NCI-H2196 treated with DMSO at 0.1 percent for 48 hours (cell line): Measurements from ENCODE around the gene UBXN7.
"Not testable (repeated sequence)": the region's sequence is repeated elsewhere in the genome, so short reads cannot be mapped to it uniquely, and the experiment has no call there.

ENCODE experiments used
- DNase-seq: peaks from one replicate; lab custom pipeline; 2025; ENCODE audit not compliant: unreplicated experiment; lab: John Stamatoyannopoulos, UW

Gene UBXN7, protein sequence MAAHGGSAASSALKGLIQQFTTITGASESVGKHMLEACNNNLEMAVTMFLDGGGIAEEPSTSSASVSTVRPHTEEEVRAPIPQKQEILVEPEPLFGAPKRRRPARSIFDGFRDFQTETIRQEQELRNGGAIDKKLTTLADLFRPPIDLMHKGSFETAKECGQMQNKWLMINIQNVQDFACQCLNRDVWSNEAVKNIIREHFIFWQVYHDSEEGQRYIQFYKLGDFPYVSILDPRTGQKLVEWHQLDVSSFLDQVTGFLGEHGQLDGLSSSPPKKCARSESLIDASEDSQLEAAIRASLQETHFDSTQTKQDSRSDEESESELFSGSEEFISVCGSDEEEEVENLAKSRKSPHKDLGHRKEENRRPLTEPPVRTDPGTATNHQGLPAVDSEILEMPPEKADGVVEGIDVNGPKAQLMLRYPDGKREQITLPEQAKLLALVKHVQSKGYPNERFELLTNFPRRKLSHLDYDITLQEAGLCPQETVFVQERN

DNA sequence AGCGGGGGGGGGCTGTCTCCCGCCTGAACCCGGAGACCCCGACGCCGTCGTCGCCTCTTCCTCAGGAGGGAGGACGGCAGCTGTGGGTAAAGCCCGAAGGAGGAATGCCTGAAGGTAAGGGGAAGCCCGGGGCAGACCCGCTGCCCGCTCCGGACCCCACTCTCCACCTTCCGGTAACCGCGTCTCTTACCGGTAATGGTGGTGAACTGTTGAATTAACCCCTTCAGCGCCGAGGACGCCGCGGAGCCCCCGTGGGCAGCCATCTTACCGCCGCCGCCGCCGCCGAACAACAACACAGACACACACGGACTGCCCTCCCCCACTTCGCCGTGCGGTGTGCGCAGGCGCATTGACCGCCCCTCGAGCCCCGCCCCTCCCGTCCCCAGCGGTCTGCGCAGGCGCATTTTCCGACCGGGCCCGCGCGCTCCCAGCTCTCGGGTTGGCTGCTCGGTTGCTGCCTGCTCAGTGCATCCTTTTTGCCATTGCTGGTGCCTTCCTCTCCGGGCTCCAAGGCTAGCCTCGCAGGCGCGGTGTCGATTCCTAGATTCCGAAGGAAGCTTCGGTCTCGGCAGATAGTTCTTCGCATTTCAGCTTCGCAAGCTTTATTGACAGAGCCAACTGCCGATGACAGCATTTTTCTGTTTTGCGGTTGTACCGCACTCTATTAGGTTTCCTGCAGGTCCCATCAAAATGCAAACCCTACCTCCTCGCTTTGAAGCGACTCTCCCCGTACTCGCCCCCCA lies at the start of gene UBXN7:
TSS of gene UBXN7 (minus strand) at position 291 of the 743 bp plus-strand sequence. CDS start at position 263, 28 bp downstream.
- DNase-seq: peak; percentile 99

GRCh38 chr3:196477678-196478077 lies 45.5 kb upstream of the UBXN7 start:
- no peak for DNase-seq

DNA sequence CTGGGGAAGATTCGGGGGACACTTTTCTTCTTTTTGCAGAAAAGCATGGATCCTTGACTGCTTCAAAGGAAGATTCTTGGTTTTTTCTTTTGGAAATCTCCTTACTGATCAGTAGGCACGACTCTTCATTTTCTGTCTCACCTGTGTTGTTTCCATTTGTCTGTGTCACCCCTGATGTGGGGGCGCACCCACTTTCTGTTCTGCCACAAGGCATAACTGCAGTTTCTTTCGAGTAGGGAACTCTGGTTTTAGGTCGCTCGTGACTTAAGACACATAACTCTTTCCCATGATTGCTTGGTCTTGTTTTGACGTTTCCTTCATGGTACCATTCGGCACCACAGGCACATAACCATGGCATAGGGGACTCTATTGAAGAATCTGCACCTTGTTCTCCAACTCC lies 40.1 kb upstream of the UBXN7 start:
- DNase-seq: no peak

DNA sequence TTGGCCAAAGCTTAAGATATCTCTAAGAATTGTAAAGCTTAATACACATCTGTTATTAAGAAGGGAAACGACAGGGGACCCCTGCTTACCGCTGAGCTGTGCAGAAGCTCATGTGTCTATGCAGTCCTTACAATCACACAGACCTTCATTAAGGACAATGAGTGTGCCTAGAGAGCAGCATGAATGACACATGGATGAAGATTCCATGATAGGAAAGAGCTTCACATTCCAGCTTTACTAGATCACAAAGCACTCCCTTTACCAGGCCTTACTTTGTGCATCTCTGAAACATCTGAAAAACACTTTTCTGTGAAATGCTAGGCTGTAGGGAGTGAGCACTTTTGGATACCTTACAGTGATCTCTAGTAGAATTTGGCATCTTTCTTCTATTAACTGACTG lies 39.3 kb upstream of the UBXN7 start:
- DNase-seq: no peak

- DNase-seq: not testable (repeated sequence)
Observed at GRCh38 chr3:196470182-196470581, 38.0 kb upstream of the UBXN7 start.

DNA sequence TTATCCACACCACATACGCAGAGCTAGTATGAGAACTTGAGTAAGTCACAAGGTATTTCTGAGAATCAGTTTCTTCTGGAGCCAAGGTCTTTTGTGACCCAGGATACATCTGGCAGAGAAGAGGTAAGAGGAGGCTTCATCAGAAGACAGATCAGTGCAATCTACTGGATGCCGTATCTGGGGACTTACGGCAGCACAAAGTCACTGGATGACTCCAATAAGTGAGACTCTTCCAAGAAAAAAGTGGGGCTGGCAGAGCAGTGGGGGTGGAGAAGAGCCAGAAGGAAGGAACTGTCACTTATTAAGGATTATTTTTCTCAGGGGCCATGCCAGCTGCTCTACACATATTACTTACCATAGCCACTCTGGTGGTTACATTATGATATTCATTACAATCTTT lies 31.6 kb upstream of the UBXN7 start:
- no peak for DNase-seq

- no peak for DNase-seq
Observed at GRCh38 chr3:196463478-196463756, 31.2 kb upstream of the UBXN7 start.

- not testable (repeated sequence) for DNase-seq
Observed at GRCh38 chr3:196462680-196463477, 30.7 kb upstream of the UBXN7 start.

GRCh38 chr3:196458063-196458462 lies 25.8 kb upstream of the UBXN7 start:
- DNase-seq: no peak

DNA sequence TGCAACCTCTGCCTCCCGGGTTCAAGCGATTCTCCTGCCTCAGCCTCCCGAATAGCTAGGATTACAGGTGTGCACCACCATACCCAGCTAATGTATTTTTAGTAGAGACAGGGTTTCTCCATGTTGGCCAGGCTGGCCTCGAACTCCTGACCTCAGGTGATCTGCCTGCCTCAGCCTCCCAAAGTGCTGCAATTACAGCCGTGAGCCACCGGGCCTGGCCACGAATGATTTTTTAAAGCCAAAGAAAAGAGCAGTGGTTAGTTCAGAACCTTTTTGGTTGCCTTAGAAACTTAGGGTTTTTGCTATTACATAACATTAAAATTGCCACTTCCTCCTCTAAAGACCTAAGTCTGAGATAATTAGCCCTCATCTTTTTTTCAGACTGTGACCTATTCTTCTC lies 25.2 kb upstream of the UBXN7 start:
- DNase-seq: not testable (repeated sequence)

- no peak for DNase-seq
Observed at GRCh38 chr3:196454935-196455334, 22.7 kb upstream of the UBXN7 start.

- DNase-seq: not testable (repeated sequence)
Observed at GRCh38 chr3:196445391-196445790, 13.2 kb upstream of the UBXN7 start.

DNA sequence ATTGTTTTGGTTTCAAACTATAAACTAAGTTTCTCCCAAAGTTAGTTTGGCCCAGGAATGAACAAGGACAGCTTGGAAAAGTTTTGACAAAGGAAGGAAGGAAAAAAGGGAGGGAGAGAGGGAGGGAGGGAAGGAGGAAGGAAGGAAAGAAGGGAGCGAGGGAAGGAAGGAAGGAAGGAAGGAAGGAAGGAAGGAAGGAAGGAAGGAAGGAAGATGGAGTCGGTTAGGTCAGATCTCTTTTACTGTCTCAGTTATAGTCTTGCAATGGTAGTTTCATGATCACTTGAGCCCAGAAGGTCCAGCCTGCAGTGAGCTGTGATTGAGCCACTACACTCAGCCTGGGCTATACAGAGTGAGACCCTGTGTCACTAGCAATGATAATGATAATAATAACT lies 12.3 kb upstream of the UBXN7 start:
- no peak for DNase-seq

DNA sequence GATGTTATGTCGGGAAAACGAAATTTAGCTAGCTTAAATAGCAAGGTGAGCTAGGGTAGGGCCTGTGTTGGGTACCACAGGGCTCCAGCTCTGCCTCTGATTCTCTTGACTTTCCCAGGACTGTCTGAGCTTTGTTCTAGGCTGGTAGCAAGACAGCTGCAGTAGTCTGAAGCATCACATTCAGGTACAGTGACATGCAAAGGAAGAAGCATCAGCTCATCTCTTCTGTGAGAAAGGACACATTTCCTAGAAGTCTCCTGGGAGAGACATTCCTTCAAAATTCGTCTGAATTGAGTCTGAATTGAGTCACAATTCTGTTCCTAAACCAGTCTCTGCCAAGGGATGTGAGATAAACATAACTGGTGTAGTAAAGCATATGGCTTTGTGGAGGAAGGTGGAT lies 8.5 kb upstream of the UBXN7 start:
- DNase-seq: no peak

DNA sequence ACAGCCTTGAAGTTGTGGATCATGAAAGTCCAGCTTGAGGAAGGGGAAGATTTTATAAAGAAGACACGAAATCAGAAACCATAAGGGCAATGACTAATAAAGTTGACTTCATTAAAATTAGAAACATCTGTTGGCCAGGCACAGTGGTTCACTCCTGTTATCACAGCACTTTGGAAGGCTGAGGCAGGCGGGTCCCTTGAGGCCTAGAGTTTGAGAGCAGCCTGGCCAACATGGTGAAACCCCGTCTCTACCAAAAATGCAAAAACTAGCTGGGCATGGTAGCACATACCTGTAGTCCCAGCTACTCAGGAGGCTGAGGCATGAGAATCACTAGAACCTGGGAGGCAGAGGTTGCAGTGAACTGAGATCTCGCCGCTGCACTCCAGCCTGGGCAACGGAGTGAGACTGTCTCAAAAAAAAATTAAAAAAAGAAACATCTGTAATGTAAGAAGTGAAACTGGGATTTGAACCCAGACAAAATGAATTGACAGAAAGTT lies 7.9 kb upstream of the UBXN7 start:
- DNase-seq: no peak

DNA sequence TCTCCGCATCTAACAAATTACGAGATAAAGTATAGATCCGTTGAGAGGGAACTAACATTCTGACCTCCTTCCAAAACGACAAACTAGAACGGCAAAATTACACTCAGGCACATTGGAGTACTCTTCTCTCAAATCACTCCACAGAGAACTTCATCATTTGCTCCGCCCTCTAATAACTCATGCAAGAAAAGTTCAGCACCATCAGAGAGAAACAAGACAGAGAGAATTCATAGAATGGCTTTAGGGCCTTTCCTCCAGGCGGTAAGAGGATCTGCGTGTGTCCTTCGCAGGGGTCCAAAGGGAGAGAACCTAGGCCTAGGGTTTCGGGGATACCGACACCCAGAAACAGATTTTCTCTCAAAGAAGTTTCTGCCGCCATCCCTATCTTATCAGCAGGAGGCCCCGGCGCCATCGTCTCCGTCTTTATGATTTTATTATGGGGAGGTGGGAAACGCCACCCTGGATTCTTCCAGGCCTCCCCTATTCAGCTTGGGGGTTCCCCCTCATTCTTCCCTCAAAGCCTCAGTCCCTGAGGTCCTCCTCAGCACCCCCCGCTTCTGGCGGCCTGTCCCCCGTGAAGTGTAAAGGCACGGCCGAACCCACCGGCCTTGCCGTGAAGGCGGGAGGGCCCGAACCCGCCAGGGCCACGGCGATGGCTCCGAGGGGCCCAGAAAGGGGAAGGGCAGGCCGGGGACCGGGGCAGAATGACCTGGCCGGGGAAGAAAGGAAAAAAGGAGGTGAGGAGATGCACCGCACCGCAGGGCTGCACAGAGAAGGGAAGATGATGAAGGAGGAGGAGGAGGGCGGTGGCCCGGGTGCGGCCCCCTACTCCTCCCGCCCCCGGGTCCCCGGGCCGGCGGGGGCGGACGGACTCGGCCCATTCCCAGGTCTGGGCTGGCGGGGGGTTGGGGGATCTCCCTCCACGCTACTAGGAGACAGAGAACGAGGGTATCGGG lies 768 bp downstream of the UBXN7 start:
- peak; percentile 34 for DNase-seq

GRCh38 chr3:196428041-196428440 lies 4.2 kb downstream of the UBXN7 start:
- DNase-seq: no peak

GRCh38 chr3:196424421-196424820 lies 7.8 kb downstream of the UBXN7 start:
- not testable (repeated sequence) for DNase-seq

- peak; percentile 96 for DNase-seq
Observed at GRCh38 chr3:196423044-196423781, 9.0 kb downstream of the UBXN7 start.
